SK-N-MC (cell line): ENCODE measurements around the gene RAD51D.

ENCODE experiments used
- EZH2 ChIP-seq: fragments of 200-600 bp; sonication (generic); IDR thresholded peaks from one replicate; pipeline ENCODE4 v1.6.1; 2017; ENCODE audit warnings: antibody characterized with exemption
- FOXP2 ChIP-seq: optimal IDR thresholded peaks from 2 replicates; pipeline ENCODE3; 2011; ENCODE audit warnings: mild to moderate bottlenecking, moderate library complexity; ENCODE audit not compliant: insufficient read depth; ENCODE audit errors: extremely low read length, control extremely low read depth
- POLR2AphosphoS5 ChIP-seq: IDR thresholded peaks from 2 replicates; pipeline ENCODE4 v1.6.1; 2012; ENCODE audit warnings: mild to moderate bottlenecking, low read depth, low read length, borderline replicate concordance

DNA sequence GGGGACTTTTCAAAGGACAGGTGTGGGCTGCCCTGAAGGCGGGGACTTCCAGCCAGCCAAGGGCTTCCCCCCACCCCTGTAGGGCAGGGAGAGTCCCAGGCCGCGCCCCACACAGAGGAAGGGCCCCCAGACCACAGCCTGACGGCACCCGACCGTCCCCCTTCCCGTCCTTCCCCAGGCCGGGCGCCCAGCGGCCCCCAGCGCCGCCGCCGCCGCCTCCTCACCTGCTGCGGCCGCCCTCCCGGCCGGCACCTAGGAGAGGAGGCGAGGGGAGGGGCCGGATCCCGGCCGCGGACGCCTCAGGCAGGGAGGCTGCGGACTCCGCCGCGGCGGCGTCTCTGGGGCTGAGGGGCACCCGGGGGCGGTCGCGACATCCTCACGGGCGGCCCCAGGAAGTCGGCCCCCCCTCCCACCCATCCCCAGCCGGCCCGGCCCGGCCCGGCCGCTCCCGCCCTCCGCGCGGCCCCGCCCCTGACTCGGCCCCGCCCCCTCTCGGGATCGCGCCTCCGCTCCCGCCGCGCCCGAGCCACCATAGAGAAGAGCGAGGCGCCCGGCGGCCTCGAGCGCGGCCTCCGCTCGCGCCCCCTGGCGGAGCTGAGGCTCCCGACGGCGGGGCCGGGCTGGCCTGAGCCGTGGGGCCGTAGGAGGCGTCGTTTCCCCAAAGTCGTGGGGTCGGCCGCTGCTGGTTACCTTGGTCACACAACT is 30.6 kb downstream of the RAD51D start:
- TF ChIP-seq POLR2AphosphoS5 (peak; percentile 26; the same call in 1 of the 2 replicates), EZH2 (no peak), FOXP2 (no peak)
